ENCODE results near the gene E2F6. TPM values are rescaled to one million over a fixed set of nuclear protein-coding genes. Genes with fewer than 3 reads are reported as not detected.

Gene E2F6
- total and polyA plus RNA-seq, 2 of the 8 experiments (the other 6 are each of a cell fraction or from before 2014, with no cell fraction given) = 8.3 to 14.9 TPM

DNA sequence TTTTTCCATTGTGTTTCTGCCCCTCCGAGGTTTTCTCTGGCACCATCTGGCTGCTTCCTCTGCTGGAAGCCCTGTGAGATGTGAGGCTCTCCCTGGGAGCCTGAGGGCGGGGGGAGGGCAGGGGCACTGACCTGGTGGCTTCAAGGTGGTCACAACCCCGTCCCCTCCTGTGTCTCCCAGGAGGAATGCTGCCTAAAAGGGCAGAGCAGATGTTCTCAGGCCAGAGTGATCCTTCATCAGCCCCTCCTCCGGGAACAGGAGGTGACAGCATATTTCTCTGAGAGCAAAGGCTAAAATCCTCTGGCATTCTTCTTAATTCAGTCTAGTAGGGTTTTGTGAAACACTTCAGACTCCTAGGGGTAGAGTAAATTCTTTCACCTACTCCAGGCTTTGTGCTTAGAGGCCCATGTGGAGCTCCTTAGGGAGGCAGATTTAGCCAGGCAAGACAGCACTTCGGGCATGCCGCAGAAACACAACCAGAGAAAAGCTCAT lies 49.6 kb upstream of the E2F6 start:
- H2BK12ac ChIP-seq (ENCODE audit: low read depth, low read length) = no peak overlapping the region
- H3K27me3 ChIP-seq (replicated peaks in 1 of 4; ENCODE audit: control insufficient read depth in 3 of 4, extremely low read depth in 1 of 4, insufficient read depth in 3 of 4, low read length in 3 of 4) = no peaks in the 10 kb centered on the region
- H3K4ac ChIP-seq (replicated peaks; ENCODE audit: insufficient read length, low read depth, low read length) = no peak overlapping the region
- no peak overlapping the region for H2BK120ac ChIP-seq (replicated peaks; ENCODE audit: low read depth, low read length)
- H4K91ac ChIP-seq (replicated peaks; ENCODE audit: insufficient read length, low read length) = no peak overlapping the region
- H3K56ac ChIP-seq (replicated peaks; ENCODE audit: insufficient read length, low read depth, low read length) = no peak overlapping the region
- WGBS, 2 experiments (ENCODE audit: extremely low coverage in 1 of 2, insufficient coverage in 1 of 2, insufficient read length in 1 of 2, insufficient replicate concordance in 2 of 2, low coverage in 1 of 2, low lambda C conversion rate in 2 of 2, missing lambda C conversion rate in 1 of 2) = 89% methylated on average over 5 of the region's 6 CpGs; no CpG with 5 or more reads in 1 of the 2 experiments
- DNase-seq (ENCODE audit: low read depth in 1 of 2, low spot score in 2 of 2) = no peak
- no peak for FAIRE-seq
- H4K20me1 ChIP-seq (replicated peaks in 1 of 2; ENCODE audit: control insufficient read depth in 1 of 2, insufficient read depth in 2 of 2, low read length in 2 of 2) = peaks cover 0 to 6% of the 10 kb centered on the region in 2 experiments
- peaks cover 0 to 12% of the 10 kb centered on the region in 2 experiments; a peak in 1 of 4 replicates for H3K79me2 ChIP-seq (ENCODE audit: control insufficient read depth in 1 of 2, insufficient read depth in 2 of 2, low read length in 2 of 2)
- H3K9ac ChIP-seq (replicated peaks in 1 of 4; ENCODE audit: extremely low read depth in 1 of 4, low read depth in 3 of 4, low read length in 3 of 4) = no peak overlapping the region
- H3K79me1 ChIP-seq (ENCODE audit: low read depth, low read length) = peaks cover 8% of the 10 kb centered on the region
- H2BK15ac ChIP-seq (ENCODE audit: low read length) = no peak overlapping the region
- ChIA-PET CTCF (ENCODE audit: partially characterized antibody) (interaction anchor here (0.7 to 2.4 kb wide), 9 partner anchors 19 to 167 kb away, joined by 3 to 15 read pairs (median 4); no protein-coding TSS in a partner anchor), POLR2A (ENCODE audit: partially characterized antibody) (no interaction called here)
- no peak overlapping the region for H2AK5ac ChIP-seq (ENCODE audit: low read depth, low read length)
- H2BK5ac ChIP-seq (ENCODE audit: low read depth, low read length) = 0 out of 2 replicates have a peak overlapping the region, but pooled peaks have one; percentile 41
- no peak overlapping the region for H3K23ac ChIP-seq (ENCODE audit: insufficient read length)
- no peak overlapping the region for H3K4me2 ChIP-seq (ENCODE audit: insufficient read depth in 1 of 2, low read depth in 2 of 2, low read length in 2 of 2)
- H3K36me3 ChIP-seq (ENCODE audit: control insufficient read depth in 2 of 4, insufficient read depth in 4 of 4, low read length in 3 of 4) = no peaks in the 10 kb centered on the region
- no peak overlapping the region for H4K5ac ChIP-seq (ENCODE audit: insufficient read length, low read depth, low read length)
- no peak overlapping the region for H2AFZ ChIP-seq (ENCODE audit: low read length)
- H3K27ac ChIP-seq (ENCODE audit: low read depth, low read length) = 0 out of 2 replicates have a peak overlapping the region, but pooled peaks have one; percentile 27
- peaks cover 3% of the 10 kb centered on the region; the same call in 1 of the 2 replicates for H3K23me2 ChIP-seq (ENCODE audit: low read depth, low read length)
- H3K4me3 ChIP-seq (ENCODE audit: extremely low read depth in 1 of 4, insufficient read depth in 2 of 4, low read depth in 3 of 4, low read length in 4 of 4) = no peak overlapping the region
- H3K18ac ChIP-seq (ENCODE audit: extremely low read depth, low read length) = peak overlapping the region; percentile 11; the same call in 1 of the 2 replicates
- H2BK20ac ChIP-seq (ENCODE audit: low read length) = no peak overlapping the region
- no peak overlapping the region for H4K8ac ChIP-seq (ENCODE audit: extremely low read depth, insufficient read depth, low read length)
- no peaks in the 10 kb centered on the region for H3K9me3 ChIP-seq (ENCODE audit: insufficient read depth in 2 of 2, low read depth in 1 of 2, low read length in 1 of 2)
- H3K4me1 ChIP-seq (replicated peaks in 1 of 4; ENCODE audit: control insufficient read depth in 3 of 4, insufficient read depth in 4 of 4, low read length in 3 of 4) = peaks cover 1 to 13% (median 12%) of the 10 kb centered on the region in 4 experiments; a peak in 5 of 7 replicates
- H3K14ac ChIP-seq (ENCODE audit: insufficient read length) = no peak overlapping the region
- TF ChIP-seq BRCA1 (IDR thresholded peaks at IDR 0.05; ENCODE audit: low read depth, low read length) (no peak), RNF2 (IDR thresholded peaks at IDR 0.05; ENCODE audit: borderline replicate concordance, low read depth, low read length, missing control alignments, poor library complexity, severe bottlenecking) (no peak), POLR2A (IDR thresholded peaks at IDR 0.05; ENCODE audit: control extremely low read depth in 1 of 2, low read depth in 2 of 2, low read length in 2 of 2) (no peak)

All from H1 (cell line).